GM12865 (cell line): Measurements from ENCODE around the gene PVALEF.

Experiments used
- DNase-seq: peaks from one replicate; pipeline ENCODE4 v3.0.0; 2010; ENCODE audit warnings: low read depth
- H3K4me3 ChIP-seq: 2 replicates; pipeline ENCODE4 v1.5.1; 2011; ENCODE audit warnings: mild to moderate bottlenecking, low read depth, low read length, control low read depth
- TF ChIP-seq, protein P1 (sequence below): IDR thresholded peaks from 2 replicates; pipeline ENCODE4 v1.5.1; 2011; ENCODE audit warnings: low read length, control low read depth, low read depth, inconsistent platforms; ENCODE audit not compliant: insufficient read depth; ENCODE audit errors: missing control alignments

Gene PVALEF

DNA sequence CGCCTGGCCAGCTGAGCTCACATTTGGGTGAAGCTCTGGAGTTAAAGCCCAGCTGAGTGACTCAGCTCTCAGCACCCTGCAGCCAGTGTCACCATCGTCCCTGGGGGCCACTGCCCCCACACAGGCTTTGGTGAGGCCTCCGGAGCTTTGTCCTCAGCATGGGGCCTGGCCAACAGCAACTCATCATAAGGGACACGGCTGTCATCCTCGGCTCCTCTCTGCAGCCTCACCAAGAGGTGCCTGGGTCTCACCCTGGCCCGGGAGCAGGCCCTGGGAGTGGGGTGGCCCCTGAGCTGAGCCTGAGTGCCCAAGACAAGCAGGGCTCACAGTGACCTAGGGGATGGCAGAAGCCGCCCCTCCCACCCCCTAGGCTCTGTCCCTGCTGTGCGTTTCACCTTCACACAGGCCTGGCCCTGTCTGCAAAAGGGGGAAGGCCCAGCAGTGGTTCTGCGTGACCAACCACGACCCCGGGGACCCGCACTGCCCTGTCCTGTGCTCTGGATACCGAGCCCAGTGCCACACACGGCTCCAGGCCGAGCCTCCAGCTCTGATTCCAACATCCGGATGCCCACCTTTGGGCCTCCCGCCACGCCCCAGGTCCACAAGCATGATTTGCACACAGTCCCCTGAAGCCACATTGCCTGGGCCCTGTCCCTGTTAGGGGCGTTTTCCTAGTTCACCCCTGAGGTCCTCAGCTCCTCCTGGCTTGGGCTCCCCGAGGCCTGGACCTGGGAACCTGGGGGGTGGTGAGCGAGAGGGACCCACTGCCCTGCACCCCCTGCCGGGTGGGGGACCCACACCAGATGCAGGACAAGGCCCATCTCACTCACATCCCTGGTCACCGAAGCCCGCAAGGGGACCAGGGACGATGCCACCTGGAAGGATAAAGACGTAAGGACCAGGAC is 22.5 kb downstream of the PVALEF start:
- DNase-seq, result no peak
- TF ChIP-seq, protein P1, sequence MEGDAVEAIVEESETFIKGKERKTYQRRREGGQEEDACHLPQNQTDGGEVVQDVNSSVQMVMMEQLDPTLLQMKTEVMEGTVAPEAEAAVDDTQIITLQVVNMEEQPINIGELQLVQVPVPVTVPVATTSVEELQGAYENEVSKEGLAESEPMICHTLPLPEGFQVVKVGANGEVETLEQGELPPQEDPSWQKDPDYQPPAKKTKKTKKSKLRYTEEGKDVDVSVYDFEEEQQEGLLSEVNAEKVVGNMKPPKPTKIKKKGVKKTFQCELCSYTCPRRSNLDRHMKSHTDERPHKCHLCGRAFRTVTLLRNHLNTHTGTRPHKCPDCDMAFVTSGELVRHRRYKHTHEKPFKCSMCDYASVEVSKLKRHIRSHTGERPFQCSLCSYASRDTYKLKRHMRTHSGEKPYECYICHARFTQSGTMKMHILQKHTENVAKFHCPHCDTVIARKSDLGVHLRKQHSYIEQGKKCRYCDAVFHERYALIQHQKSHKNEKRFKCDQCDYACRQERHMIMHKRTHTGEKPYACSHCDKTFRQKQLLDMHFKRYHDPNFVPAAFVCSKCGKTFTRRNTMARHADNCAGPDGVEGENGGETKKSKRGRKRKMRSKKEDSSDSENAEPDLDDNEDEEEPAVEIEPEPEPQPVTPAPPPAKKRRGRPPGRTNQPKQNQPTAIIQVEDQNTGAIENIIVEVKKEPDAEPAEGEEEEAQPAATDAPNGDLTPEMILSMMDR, result no peak

GRCh38 chr17:81188491-81188840 is 23.2 kb downstream of the PVALEF start:
- no peak overlapping the region for H3K4me3 ChIP-seq
- TF ChIP-seq, protein P1, result no peak
- DNase-seq, result no peak

More for the DNA sequence above, 22.5 kb downstream of the PVALEF start:
- H3K4me3 ChIP-seq, result no peak overlapping the region

DNA sequence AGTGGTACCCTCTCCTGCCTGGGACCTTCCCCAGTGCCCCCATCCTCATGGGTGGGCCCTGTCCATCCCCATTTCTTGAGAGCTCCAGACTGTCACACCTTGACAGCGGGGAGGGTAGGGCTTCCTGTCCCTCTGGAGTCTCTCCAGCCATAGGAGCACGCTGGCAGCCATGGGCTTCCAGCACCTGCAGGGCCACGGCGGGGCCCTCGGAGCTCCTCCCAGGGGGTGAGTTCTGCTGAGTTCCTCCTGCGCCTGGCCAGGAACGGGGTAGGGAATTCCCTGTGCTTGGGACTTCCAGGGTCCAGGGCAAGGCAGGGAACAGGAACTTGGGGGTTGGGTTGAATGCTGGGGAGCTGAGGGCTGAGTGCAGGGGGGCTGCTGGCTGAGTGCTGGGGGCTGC is 23.7 kb downstream of the PVALEF start:
- TF ChIP-seq, protein P1, result no peak
- no peak overlapping the region for H3K4me3 ChIP-seq
- DNase-seq, result no peak

- DNase-seq, result no peak
- no peak overlapping the region for H3K4me3 ChIP-seq
- TF ChIP-seq, protein P1, result no peak
Measured at GRCh38 chr17:81189670-81190530, 24.6 kb downstream of the PVALEF start.

GRCh38 chr17:81190591-81190990 is 25.3 kb downstream of the PVALEF start:
- TF ChIP-seq, protein P1, result no peak
- H3K4me3 ChIP-seq, result no peak overlapping the region
- no peak for DNase-seq

DNA sequence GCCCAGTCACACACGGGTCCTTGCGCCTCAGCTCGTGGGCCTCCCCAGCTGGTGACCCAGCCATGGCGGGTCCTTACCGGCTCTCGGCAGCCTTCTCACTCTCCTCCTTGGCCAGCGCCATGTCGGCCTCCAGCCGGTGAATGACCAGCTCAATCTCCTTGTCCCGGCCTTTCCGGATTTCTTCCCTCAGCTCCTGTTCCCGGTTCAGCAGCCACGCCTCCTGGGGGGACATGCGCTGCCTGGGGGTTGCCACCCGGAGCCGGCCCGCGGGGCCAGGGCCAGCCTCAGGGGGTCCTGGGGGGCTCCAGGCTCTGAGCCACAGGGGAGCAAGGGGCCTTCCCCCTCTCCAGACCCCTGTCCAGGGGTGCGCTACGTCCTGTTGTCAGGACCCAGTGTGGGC is 25.8 kb downstream of the PVALEF start:
- TF ChIP-seq, protein P1, result no peak
- H3K4me3 ChIP-seq, result no peak overlapping the region
- DNase-seq, result no peak
